ENCODE measurements around the gene AATF.

- TF ChIP-seq CTCF (IDR thresholded peaks at IDR 0.05) (no peak), POLR2A (IDR thresholded peaks at IDR 0.05) (no peak)
Observed at GRCh38 chr17:36939052-36939801, 9.5 kb upstream of the AATF start.

All from ovary (tissue), 3 donors.